Common myeloid progenitor, CD34-positive (primary cell): ENCODE data around the gene UNC13C.

Experiments
- CTCF ChIA-PET: fragments of 350-600 bp; sonication (Branson Sonifier 250); formaldehyde crosslinking; loops from one replicate; lab custom pipeline; 2021; ENCODE audit warnings: antibody characterized with exemption; lab: Charles Lee
- POLR2A ChIA-PET: fragments of 350-600 bp; sonication (Branson Sonifier 250); formaldehyde crosslinking; loops from one replicate; lab custom pipeline; 2021; ENCODE audit warnings: antibody characterized with exemption; lab: Charles Lee
- DNase-seq, 3 donors: peaks; one replicate each; pipeline versions ENCODE4 v3.0.0 to v3.0.0-alpha.2; 2013
- H3K27ac ChIP-seq, 2 experiments: 1 replicate in 1 of 2; 2 replicates in 1 of 2; pipeline ENCODE4 v1.7.0; 2013; ENCODE audit warnings: inconsistent platforms in 2 of 2, low read length in 2 of 2, mild to moderate bottlenecking in 2 of 2, low read depth in 1 of 2, moderate library complexity in 1 of 2; ENCODE audit not compliant: severe bottlenecking in 2 of 2, insufficient read depth in 1 of 2, poor library complexity in 1 of 2
- H3K27me3 ChIP-seq, 5 experiments: replicated peaks in 2 of 5; 1 replicate in 3 of 5; 2 replicates in 2 of 5; pipeline versions ENCODE4 v1.6.1 to v1.7.0; 2013; ENCODE audit warnings: low read length in 4 of 5, mild to moderate bottlenecking in 2 of 5, moderate library complexity in 2 of 5, inconsistent platforms in 1 of 5; ENCODE audit not compliant: insufficient read depth in 5 of 5, control insufficient read depth in 4 of 5
- H3K36me3 ChIP-seq, 4 experiments: 1 replicate in 2 of 4; 2 replicates in 2 of 4; pipeline versions ENCODE4 v1.6.1 to v1.7.0; 2013; ENCODE audit warnings: low read length in 3 of 4, control low read depth in 1 of 4, mild to moderate bottlenecking in 1 of 4; ENCODE audit not compliant: control insufficient read depth in 4 of 4, insufficient read depth in 4 of 4
- H3K4me1 ChIP-seq, 4 experiments: 1 replicate in 3 of 4; 2 replicates in 1 of 4; pipeline versions ENCODE4 v1.6.1 to v1.7.1; 2013; ENCODE audit warnings: low read length in 3 of 4, mild to moderate bottlenecking in 3 of 4, control low read depth in 1 of 4, inconsistent platforms in 1 of 4, moderate library complexity in 1 of 4; ENCODE audit not compliant: control insufficient read depth in 4 of 4, insufficient read depth in 4 of 4; ENCODE audit errors: control extremely low read depth in 1 of 4
- H3K4me3 ChIP-seq, 7 experiments: 1 replicate in 4 of 7; 2 replicates in 3 of 7; pipeline versions ENCODE4 v1.5.1 to v1.7.0; 2013; ENCODE audit warnings: mild to moderate bottlenecking in 7 of 7, low read length in 6 of 7, moderate library complexity in 6 of 7, inconsistent platforms in 2 of 7, low read depth in 2 of 7, control low read depth in 1 of 7; ENCODE audit not compliant: insufficient read depth in 4 of 7, control insufficient read depth in 1 of 7; ENCODE audit errors: extremely low read depth in 1 of 7
- H3K9me3 ChIP-seq, 5 experiments: 1 replicate in 4 of 5; 2 replicates in 1 of 5; pipeline versions ENCODE4 v1.6.1 to v1.7.1; 2013; ENCODE audit warnings: low read length in 4 of 5, mild to moderate bottlenecking in 2 of 5, inconsistent platforms in 1 of 5, low read depth in 1 of 5, moderate library complexity in 1 of 5; ENCODE audit not compliant: control insufficient read depth in 4 of 5, insufficient read depth in 2 of 5; ENCODE audit errors: control extremely low read depth in 1 of 5
- WGBS: methylation state at CpG from one replicate; pipeline ENCODE4 v1.1.5; 2013; ENCODE audit not compliant: insufficient coverage; 5-methylcytosine and 5-hydroxymethylcytosine counted together

Gene UNC13C

DNA sequence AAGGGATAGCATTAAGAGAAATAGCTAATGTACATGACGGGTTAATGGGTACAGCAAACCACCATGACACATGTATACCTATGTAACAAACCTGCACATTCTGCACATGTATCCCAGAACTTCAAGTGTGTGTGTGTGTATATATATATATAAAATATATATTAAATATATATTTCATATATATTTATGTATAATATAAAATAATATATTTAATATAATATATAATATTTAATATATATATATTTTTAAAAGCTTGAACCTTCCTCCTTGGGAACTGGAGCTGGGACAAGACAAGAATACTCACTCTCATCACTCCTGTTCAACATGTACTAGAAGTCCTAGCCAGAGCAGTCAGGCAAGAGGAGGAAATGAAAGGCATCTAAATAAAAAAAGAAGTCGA lies 149.3 kb downstream of the UNC13C start:
- Histone ChIP-seq H3K4me3 (no peak overlapping the region), H3K27ac (no peak overlapping the region), H3K27me3 (no peaks in the 10 kb centered on the region), H3K36me3 (no peaks in the 10 kb centered on the region), H3K4me1 (no peaks in the 10 kb centered on the region), H3K9me3 (no peaks in the 10 kb centered on the region)
- no peak for DNase-seq
- ChIA-PET POLR2A (no interaction called here), CTCF (no interaction called here)
- WGBS, result no CpG with 5 or more reads among the region's 2 CpGs

DNA sequence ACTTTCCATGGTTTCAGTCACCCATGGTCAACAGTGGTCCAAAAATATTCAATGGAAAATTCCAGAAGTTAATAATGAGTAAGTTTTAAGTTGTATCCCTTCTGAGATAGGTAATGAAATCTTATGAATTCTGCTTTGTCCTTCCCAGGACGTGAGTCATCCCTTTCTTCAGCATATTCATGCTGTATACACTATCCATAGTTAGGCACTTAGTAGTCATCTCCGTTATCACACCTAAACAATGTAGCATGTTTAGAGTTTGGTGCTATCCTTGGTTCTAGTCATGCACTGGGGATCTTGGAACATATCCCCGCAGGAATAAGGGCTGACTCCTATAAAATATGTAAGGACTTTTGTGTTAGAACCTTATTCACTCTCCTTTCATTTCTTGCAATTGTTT lies 153.2 kb downstream of the UNC13C start:
- ChIA-PET CTCF (no interaction called here), POLR2A (no interaction called here)
- Histone ChIP-seq H3K9me3 (no peaks in the 10 kb centered on the region), H3K36me3 (no peaks in the 10 kb centered on the region), H3K4me1 (no peaks in the 10 kb centered on the region), H3K4me3 (no peak overlapping the region), H3K27me3 (no peaks in the 10 kb centered on the region), H3K27ac (no peak overlapping the region)
- no peak for DNase-seq
- WGBS, result no CpG with 5 or more reads among the region's 3 CpGs

DNA sequence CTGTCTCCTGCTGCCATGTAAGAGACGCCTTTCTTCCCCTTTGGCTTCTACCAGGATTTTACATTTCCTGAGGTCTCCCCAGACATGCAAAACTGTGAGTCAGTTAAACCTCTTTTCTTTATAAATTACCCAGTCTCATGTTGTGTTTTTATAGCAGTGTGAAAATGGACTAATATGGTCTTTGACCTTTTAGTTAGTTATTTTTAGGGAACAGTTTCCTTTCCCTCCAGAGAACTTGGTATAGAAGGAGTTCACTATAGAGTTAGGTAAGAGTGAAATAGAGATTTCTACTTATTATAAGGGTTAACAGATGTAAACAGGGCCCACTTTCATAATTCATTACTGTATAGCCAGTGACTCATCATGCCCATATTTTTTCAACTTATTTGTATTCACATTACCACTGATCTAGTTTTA lies 170.9 kb downstream of the UNC13C start:
- H3K27me3 ChIP-seq, result peaks cover 0 to 8% (median 0%) of the 10 kb centered on the region in 5 experiments
- no peak overlapping the region for H3K4me3 ChIP-seq

DNA sequence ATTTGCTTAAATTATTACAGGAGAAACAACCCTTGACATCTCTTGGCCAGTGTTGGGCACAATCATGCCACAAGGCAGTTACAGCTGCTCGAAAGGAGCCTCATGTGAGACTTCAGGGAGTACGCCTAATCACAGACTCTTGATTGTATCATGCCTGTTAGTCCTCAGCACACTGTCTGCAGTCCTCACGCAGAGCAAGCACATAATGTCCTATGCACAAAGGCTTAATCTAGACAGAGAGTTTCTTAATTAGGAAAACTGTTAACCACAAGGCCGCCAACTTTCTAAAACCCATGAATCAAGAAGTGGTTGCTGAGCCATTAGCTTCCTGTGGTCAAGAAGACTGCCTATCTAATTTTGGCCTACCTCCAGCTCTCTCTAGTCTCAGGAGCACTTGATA lies 172.0 kb downstream of the UNC13C start:
- H3K4me3 ChIP-seq, result no peak overlapping the region
- H3K27me3 ChIP-seq, result peaks cover 0 to 10% (median 2%) of the 10 kb centered on the region in 5 experiments
- 0% methylated on average over 4 of the region's 4 CpGs for WGBS
- peak; percentile 46 to 83 (median 64) for DNase-seq
- peaks cover 0 to 2% (median 0%) of the 10 kb centered on the region in 5 experiments for H3K9me3 ChIP-seq
- ChIA-PET POLR2A (interaction anchor here (0.7 kb wide), 1 partner anchor 80 kb away, joined by 3 read pairs; no protein-coding TSS in a partner anchor), CTCF (interaction anchor here (0.6 kb wide), 1 partner anchor 1230 kb away, joined by 3 read pairs; no protein-coding TSS in a partner anchor)
- peaks cover 7 to 25% (median 16%) of the 10 kb centered on the region in 4 experiments for H3K4me1 ChIP-seq
- no peak overlapping the region for H3K27ac ChIP-seq
- H3K36me3 ChIP-seq, result no peaks in the 10 kb centered on the region

More for the DNA sequence above, 170.9 kb downstream of the UNC13C start:
- no peak overlapping the region for H3K27ac ChIP-seq
- ChIA-PET POLR2A (no interaction called here), CTCF (no interaction called here)
- peaks cover 7 to 25% (median 16%) of the 10 kb centered on the region in 4 experiments for H3K4me1 ChIP-seq
- 33% methylated on average over 1 of the region's 1 CpG for WGBS
- no peaks in the 10 kb centered on the region for H3K36me3 ChIP-seq
- H3K9me3 ChIP-seq, result peaks cover 0 to 2% (median 0%) of the 10 kb centered on the region in 5 experiments
- DNase-seq, result peak in 2 of 3 donors; percentile 11 to 17

DNA sequence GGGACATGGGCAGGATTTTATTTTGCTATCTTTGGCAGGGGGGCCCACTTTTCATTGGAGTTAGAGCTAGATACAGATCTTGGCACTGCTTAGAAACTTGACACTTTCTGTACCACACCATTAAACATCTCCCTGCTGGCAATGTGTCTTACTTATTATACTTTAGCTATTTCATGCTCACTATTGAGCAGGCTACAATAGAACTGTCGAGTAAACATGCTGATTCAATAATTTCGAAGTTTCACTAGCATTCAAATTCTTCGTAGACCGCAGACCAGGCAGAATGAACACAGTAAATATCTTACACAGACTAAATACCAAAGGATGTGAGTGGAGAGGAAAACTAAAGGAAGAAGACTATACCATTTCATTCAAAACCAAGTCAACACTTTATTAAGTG lies 180.8 kb downstream of the UNC13C start:
- Histone ChIP-seq H3K36me3 (no peaks in the 10 kb centered on the region), H3K4me1 (no peaks in the 10 kb centered on the region), H3K27me3 (peaks cover 0 to 2% (median 2%) of the 10 kb centered on the region in 5 experiments), H3K9me3 (no peaks in the 10 kb centered on the region), H3K27ac (no peak overlapping the region), H3K4me3 (no peak overlapping the region)
- ChIA-PET CTCF (interaction anchor here (1.1 kb wide), 1 partner anchor 11 kb away, joined by 5 read pairs; no protein-coding TSS in a partner anchor), POLR2A (no interaction called here)
- WGBS, result no CpG with 5 or more reads among the region's 4 CpGs
- DNase-seq, result no peak

DNA sequence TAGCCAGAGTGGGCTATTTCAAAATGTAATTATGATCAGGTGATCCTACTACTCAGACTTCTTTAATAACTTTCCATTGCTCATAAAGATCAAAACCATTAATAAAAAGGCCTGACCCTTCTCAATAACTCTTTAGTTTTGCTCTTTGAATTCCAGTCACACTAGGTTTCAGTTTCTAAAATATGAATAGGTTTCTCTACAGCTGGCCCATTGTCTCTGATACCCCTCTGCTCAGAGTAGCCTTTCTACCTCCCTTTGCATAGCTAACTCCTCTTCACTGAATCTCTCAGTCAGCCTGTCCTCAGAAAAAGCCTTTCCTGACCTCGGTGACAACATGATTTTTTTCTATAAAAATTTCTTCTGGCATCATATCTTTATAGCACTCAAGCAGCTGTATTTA lies 209.1 kb downstream of the UNC13C start:
- ChIA-PET POLR2A (no interaction called here), CTCF (no interaction called here)
- no peaks in the 10 kb centered on the region for H3K4me1 ChIP-seq
- H3K36me3 ChIP-seq, result no peaks in the 10 kb centered on the region
- no peak overlapping the region for H3K27ac ChIP-seq
- no peaks in the 10 kb centered on the region for H3K9me3 ChIP-seq
- DNase-seq, result no peak
- no peak overlapping the region for H3K4me3 ChIP-seq
- no CpG with 5 or more reads among the region's 1 CpG for WGBS
- H3K27me3 ChIP-seq, result no peaks in the 10 kb centered on the region

DNA sequence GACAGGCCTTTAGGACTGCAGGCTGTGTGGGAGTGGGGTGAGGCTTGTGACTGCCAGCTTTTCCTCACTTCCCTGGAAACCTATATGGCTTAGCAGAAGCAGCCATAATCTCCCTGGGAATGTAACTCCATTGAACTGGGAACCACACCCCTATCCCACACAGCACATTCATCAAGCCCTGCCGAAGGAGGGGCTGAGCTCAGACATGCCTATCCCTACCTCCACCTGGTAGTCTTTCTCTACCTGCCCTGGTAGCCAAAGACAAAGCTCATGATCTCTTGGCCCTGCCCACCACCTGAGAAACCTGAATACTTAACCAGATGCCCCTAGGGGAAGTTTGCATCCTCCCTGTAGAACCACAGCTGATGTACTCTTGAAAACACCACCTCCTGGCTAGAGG lies 219.8 kb downstream of the UNC13C start:
- Histone ChIP-seq H3K27me3 (no peaks in the 10 kb centered on the region), H3K4me1 (no peaks in the 10 kb centered on the region), H3K36me3 (no peaks in the 10 kb centered on the region), H3K4me3 (no peak overlapping the region), H3K9me3 (peaks cover 0 to 3% (median 0%) of the 10 kb centered on the region in 5 experiments), H3K27ac (no peak overlapping the region)
- DNase-seq, result no peak
- WGBS, result 86% methylated on average over 1 of the region's 1 CpG
- ChIA-PET POLR2A (no interaction called here), CTCF (no interaction called here)
